Keratinocyte (primary cell): ENCODE results near the gene PILRB. TPM values are rescaled to one million over a fixed set of nuclear protein-coding genes. Genes with fewer than 3 reads are reported as not detected.
"Not testable (repeated sequence)": the region's sequence is repeated elsewhere in the genome, so short reads cannot be mapped to it uniquely, and the experiment has no call there.

Experiments used
- DNase-seq: peaks from one replicate; pipeline ENCODE4 v3.0.0-alpha.2; 2011; ENCODE audit warnings: low read depth, missing footprints, low spot score
- FAIRE-seq: peaks from 2 replicates; lab custom pipeline; 2011; peaks lifted over from hg19 to GRCh38; lab: Jason Lieb, UNC
- H2AFZ ChIP-seq: 2 replicates; pipeline ENCODE4 v1.6.0; 2012; ENCODE audit warnings: low read length, control low read depth, inconsistent platforms; ENCODE audit not compliant: control insufficient read depth
- H3K27ac ChIP-seq: 2 replicates; pipeline ENCODE4 v1.5.1; 2011; ENCODE audit warnings: low read length; ENCODE audit not compliant: control insufficient read depth, insufficient read depth
- H3K27me3 ChIP-seq: 3 replicates; pipeline ENCODE4 v1.6.0; 2011; ENCODE audit warnings: low read length; ENCODE audit not compliant: control insufficient read depth, insufficient read depth; ENCODE audit errors: extremely low read depth
- H3K36me3 ChIP-seq, 2 experiments: 2 replicates in 1 of 2; 3 replicates in 1 of 2; pipeline ENCODE4 v1.5.1; 2011; ENCODE audit warnings: low read length in 2 of 2, mild to moderate bottlenecking in 1 of 2; ENCODE audit not compliant: control insufficient read depth in 2 of 2, insufficient read depth in 2 of 2; ENCODE audit errors: extremely low read depth in 1 of 2
- H3K4me1 ChIP-seq: 3 replicates; pipeline ENCODE4 v1.5.1; 2011; ENCODE audit warnings: low read length; ENCODE audit not compliant: control insufficient read depth, insufficient read depth; ENCODE audit errors: extremely low read depth
- H3K4me2 ChIP-seq: 3 replicates; pipeline ENCODE4 v1.6.0; 2011; ENCODE audit warnings: low read depth, low read length; ENCODE audit not compliant: control insufficient read depth, insufficient read depth; ENCODE audit errors: extremely low read depth
- H3K4me3 ChIP-seq, 3 experiments: fragments of 200-600 bp in 1 of 3; sonication (generic) in 1 of 3; 2 replicates in 2 of 3; 3 replicates in 1 of 3; pipeline ENCODE4 v1.5.1; 2011 to 2016; ENCODE audit warnings: low read length in 3 of 3, mild to moderate bottlenecking in 3 of 3, control low read depth in 2 of 3, inconsistent platforms in 1 of 3, low read depth in 1 of 3, mixed read lengths in 1 of 3, mixed run types in 1 of 3, moderate library complexity in 1 of 3; ENCODE audit not compliant: control insufficient read depth in 2 of 3, insufficient read depth in 2 of 3; ENCODE audit errors: extremely low read depth in 1 of 3
- H3K79me2 ChIP-seq: 2 replicates; pipeline ENCODE4 v1.6.0; 2012; ENCODE audit warnings: low read length; ENCODE audit not compliant: control insufficient read depth, insufficient read depth
- H3K9ac ChIP-seq: 3 replicates; pipeline ENCODE4 v1.6.0; 2011; ENCODE audit warnings: low read length; ENCODE audit not compliant: control insufficient read depth, insufficient read depth; ENCODE audit errors: extremely low read depth
- H3K9me1 ChIP-seq: 3 replicates; pipeline ENCODE4 v1.6.0; 2011; ENCODE audit warnings: low read length; ENCODE audit not compliant: control insufficient read depth, insufficient read depth; ENCODE audit errors: extremely low read depth
- H3K9me3 ChIP-seq: 2 replicates; pipeline ENCODE4 v1.5.1; 2012; ENCODE audit warnings: low read depth, low read length; ENCODE audit not compliant: control insufficient read depth
- H4K20me1 ChIP-seq: 3 replicates; pipeline ENCODE4 v1.6.0; 2011; ENCODE audit warnings: low read length; ENCODE audit not compliant: control insufficient read depth, insufficient read depth; ENCODE audit errors: extremely low read depth
- EZH2 ChIP-seq: IDR thresholded peaks from one replicate; pipeline ENCODE4 v1.6.1; 2012; ENCODE audit warnings: inconsistent platforms, mild to moderate bottlenecking, low read length, moderate library complexity
- dilution Hi-C: fragments of 300-500 bp; cut with MboI; formaldehyde crosslinking; loops from one replicate; pipeline ENCODE4 v1.7.0; 2020; ENCODE audit warnings: low sequenced_read_pairs; ENCODE audit not compliant: extremely low pct_ligation_motif_present
- polyA plus RNA-seq, 5 experiments: library from polyadenylated mRNA; depleted of rRNA in 3 of 5; stranded (reverse) in 3 of 5; stranded (forward) in 1 of 5; unstranded in 1 of 5; fragments of >200 nt; gene quantifications; 1 replicate in 1 of 5; 2 replicates in 3 of 5; 3 replicates in 1 of 5; pipeline versions ENCODE4 v1.2.1 to v1.2.3, GENCODE V29; 2011 to 2012; ENCODE audit warnings: missing spikeins in 2 of 5, low read depth in 1 of 5, low replicate concordance in 1 of 5
- TF ChIP-seq, protein P1 (sequence below), 3 experiments: IDR thresholded peaks in 1 of 3; conservative IDR thresholded peaks in 1 of 3; optimal IDR thresholded peaks in 1 of 3; 2 replicates in 2 of 3; 3 replicates in 1 of 3; pipeline versions ENCODE3 to v1.5.1; 2011; ENCODE audit warnings: low read length in 3 of 3, mild to moderate bottlenecking in 3 of 3, moderate library complexity in 2 of 3, control low read depth in 1 of 3, inconsistent platforms in 1 of 3; ENCODE audit not compliant: insufficient read depth in 2 of 3; ENCODE audit errors: extremely low read depth in 1 of 3

Gene PILRB
- polyA plus RNA-seq, 1 donor (not counting 4 experiments of a cell fraction or from before 2014, with no cell fraction given) = 16.5 TPM

DNA sequence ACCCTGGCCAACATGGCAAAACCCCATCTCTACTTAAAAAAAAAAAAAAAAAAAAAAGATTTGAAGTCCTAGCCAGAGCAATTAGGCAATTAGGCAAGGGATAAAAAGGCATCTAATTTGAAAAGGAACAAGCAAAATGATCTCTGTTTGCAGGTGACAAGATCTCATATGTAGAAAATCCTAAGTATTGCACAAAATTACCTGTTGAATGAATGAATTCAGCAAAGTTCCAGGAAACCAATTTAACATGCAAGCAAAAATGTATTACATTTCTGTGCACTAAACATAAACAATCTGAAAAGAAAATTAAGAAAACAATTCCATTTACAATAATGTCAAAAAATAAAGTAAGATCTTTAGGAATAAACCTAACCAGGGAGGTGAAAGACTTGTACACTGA lies 5.2 kb downstream of the PILRB start:
- H3K4me1 ChIP-seq = no peaks in the 10 kb centered on the region

DNA sequence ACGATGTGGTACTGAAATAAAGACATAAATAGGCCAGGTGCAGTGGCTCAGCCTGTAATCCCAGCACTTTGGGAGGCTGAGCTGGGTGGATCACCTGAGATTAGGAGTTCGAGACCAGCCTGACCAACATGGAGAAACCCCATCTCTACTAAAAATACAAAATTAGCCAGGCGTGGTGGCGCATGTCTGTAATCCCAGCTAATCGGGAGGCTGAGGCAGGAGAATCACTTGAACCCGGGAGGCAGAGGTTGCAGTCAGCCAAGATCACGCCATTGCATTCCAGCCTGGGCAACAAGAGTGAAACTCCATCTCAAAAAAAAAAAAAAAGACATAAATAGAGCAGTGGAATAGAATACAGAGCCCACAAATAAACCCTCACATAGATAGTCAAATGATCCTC lies 5.9 kb downstream of the PILRB start:
- H3K9me3 ChIP-seq, H3K4me1 ChIP-seq, H3K4me2 ChIP-seq, H3K79me2 ChIP-seq, H4K20me1 ChIP-seq, H3K4me3 ChIP-seq, DNase-seq, FAIRE-seq, dilution Hi-C loops, H3K9me1 ChIP-seq, H3K27me3 ChIP-seq, H3K27ac ChIP-seq, H2AFZ ChIP-seq, H3K9ac ChIP-seq: not testable (repeated sequence)
- H3K36me3 ChIP-seq = peaks cover 24 to 27% of the 10 kb centered on the region in 2 experiments

More for the DNA sequence above, 5.2 kb downstream of the PILRB start:
- no peak overlapping the region for H3K27ac ChIP-seq
- no peaks in the 10 kb centered on the region for H3K9me1 ChIP-seq
- no peaks in the 10 kb centered on the region for H3K9me3 ChIP-seq
- H3K27me3 ChIP-seq = no peaks in the 10 kb centered on the region
- H3K36me3 ChIP-seq = peaks cover 27 to 31% of the 10 kb centered on the region in 2 experiments
- TF ChIP-seq EZH2 = no peak
- TF ChIP-seq, protein P1, sequence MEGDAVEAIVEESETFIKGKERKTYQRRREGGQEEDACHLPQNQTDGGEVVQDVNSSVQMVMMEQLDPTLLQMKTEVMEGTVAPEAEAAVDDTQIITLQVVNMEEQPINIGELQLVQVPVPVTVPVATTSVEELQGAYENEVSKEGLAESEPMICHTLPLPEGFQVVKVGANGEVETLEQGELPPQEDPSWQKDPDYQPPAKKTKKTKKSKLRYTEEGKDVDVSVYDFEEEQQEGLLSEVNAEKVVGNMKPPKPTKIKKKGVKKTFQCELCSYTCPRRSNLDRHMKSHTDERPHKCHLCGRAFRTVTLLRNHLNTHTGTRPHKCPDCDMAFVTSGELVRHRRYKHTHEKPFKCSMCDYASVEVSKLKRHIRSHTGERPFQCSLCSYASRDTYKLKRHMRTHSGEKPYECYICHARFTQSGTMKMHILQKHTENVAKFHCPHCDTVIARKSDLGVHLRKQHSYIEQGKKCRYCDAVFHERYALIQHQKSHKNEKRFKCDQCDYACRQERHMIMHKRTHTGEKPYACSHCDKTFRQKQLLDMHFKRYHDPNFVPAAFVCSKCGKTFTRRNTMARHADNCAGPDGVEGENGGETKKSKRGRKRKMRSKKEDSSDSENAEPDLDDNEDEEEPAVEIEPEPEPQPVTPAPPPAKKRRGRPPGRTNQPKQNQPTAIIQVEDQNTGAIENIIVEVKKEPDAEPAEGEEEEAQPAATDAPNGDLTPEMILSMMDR (optimal IDR thresholded peaks at IDR 0.05 in 1 of 3, IDR thresholded peaks at IDR 0.05 in 1 of 3, conservative IDR thresholded peaks at IDR 0.05 in 1 of 3; ENCODE audit: extremely low read depth in 1 of 3, insufficient read depth in 2 of 3, low read length in 3 of 3) = no peak
- H2AFZ ChIP-seq = no peak overlapping the region
- dilution Hi-C loops = no loop called here
- no peaks in the 10 kb centered on the region for H4K20me1 ChIP-seq
- DNase-seq (no peak), FAIRE-seq (no peak)
- H3K79me2 ChIP-seq = no peaks in the 10 kb centered on the region
- H3K4me2 ChIP-seq = no peak overlapping the region
- no peak overlapping the region for H3K4me3 ChIP-seq
- no peak overlapping the region for H3K9ac ChIP-seq

DNA sequence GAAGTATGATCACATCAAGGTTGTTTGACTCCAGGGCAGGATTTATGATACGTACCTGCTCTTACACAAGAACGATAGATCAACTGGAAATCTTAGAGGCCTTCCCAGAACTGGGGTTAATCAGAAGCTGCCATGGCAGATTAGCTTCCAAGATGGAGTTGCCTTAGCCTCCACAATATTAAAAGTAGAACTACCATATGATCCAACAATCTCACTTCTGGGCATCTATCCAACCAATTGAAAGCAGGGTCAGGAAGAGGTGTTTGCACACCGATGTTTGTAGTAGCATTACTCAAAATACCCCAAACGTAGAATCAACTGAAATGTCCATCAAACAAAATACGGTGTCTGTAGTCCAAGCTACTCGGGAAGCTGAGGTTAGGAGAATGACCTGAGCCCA lies 6.6 kb downstream of the PILRB start:
- Histone ChIP-seq H3K4me3 (no peak overlapping the region), H3K4me1 (no peaks in the 10 kb centered on the region), H3K27me3 (no peaks in the 10 kb centered on the region), H3K9me1 (no peaks in the 10 kb centered on the region), H2AFZ (no peak overlapping the region), H3K27ac (no peak overlapping the region), H3K9me3 (no peaks in the 10 kb centered on the region), H3K4me2 (no peak overlapping the region), H3K79me2 (no peaks in the 10 kb centered on the region), H3K36me3 (peaks cover 17 to 20% of the 10 kb centered on the region in 2 experiments), H3K9ac (no peak overlapping the region), H4K20me1 (no peaks in the 10 kb centered on the region)
- DNase-seq (no peak), FAIRE-seq (no peak)
- no peak for TF ChIP-seq EZH2
- TF ChIP-seq, protein P1 (optimal IDR thresholded peaks at IDR 0.05 in 1 of 3, IDR thresholded peaks at IDR 0.05 in 1 of 3, conservative IDR thresholded peaks at IDR 0.05 in 1 of 3; ENCODE audit: extremely low read depth in 1 of 3, insufficient read depth in 2 of 3, low read length in 3 of 3) = no peak
- dilution Hi-C loops = no loop called here

DNA sequence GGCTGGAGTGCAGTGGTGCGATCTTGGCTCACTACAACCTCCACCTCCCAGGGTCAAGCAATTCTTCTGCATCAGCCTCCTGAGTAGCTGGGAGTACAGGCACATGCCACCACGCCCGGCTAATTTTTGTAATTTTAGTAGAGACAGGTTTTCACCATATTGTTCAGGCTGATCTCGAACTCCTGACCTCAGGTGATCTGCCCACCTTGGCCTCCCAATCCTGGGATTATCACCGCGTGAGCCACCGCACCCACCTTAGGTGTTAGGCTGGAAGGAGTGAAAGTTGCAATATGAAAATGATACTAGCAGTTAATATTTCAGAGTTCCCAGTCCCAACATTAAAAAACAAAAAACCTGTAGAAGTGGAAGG lies 8.1 kb downstream of the PILRB start:
- H3K9ac ChIP-seq, H3K27ac ChIP-seq, H2AFZ ChIP-seq, H4K20me1 ChIP-seq, H3K4me3 ChIP-seq, dilution Hi-C loops, H3K4me1 ChIP-seq, H3K27me3 ChIP-seq, FAIRE-seq, H3K9me1 ChIP-seq, DNase-seq, H3K79me2 ChIP-seq, H3K4me2 ChIP-seq, H3K9me3 ChIP-seq: not testable (repeated sequence)
- peaks cover 9 to 12% of the 10 kb centered on the region in 2 experiments for H3K36me3 ChIP-seq
